Thyroid gland (tissue), 4 donors: Measurements from ENCODE around the gene RNU4-1.

ENCODE experiments used
- CTCF ChIP-seq, 6 experiments: fragments of 200-600 bp in 3 of 6; fragments of 450-650 bp in 3 of 6; sonication (generic) in 3 of 6; IDR thresholded peaks; one replicate each; pipeline ENCODE4 v1.5.1; 2016 to 2019; ENCODE audit warnings: antibody characterized with exemption in 6 of 6, mild to moderate bottlenecking in 2 of 6, inconsistent platforms in 1 of 6, moderate library complexity in 1 of 6
- POLR2A ChIP-seq, 2 donors: fragments of 450-650 bp; IDR thresholded peaks; one replicate each; pipeline ENCODE4 v1.6.1; 2017; ENCODE audit warnings: antibody characterized with exemption in 2 of 2, mild to moderate bottlenecking in 2 of 2, moderate library complexity in 1 of 2

DNA sequence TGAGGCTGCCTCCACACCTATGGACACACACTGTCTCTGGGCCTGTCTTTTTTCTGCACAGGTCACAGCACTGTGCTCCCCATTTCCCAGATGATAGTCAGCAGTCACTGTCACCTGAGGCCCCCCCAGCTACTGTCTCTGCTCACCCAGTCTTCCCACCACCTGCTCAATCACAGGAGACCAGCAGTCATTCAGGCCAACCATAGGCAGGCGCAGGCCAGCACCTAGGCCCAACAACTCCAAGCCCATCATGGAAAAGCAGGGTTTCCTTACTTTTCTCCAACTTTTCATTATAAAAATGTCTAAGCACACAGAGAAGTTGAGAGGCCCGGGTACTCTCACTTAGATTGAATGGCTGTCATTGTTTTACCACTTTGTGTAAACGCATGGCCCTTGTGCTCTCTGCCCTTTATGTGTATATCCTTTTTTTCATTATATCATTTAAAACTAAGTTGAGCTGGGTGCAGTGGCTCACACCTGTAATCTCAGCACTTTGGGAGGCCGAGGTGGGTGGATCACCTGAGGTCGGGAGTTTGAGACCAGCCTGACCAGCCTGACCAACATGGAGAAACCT is 34.6 kb downstream of the RNU4-1 start:
- TF ChIP-seq CTCF (IDR thresholded peaks at IDR 0.05) (no peak), POLR2A (IDR thresholded peaks at IDR 0.05) (no peak)
